ENCODE measurements around the gene CMTM8. TPM values are rescaled to one million over a fixed set of nuclear protein-coding genes. Genes with fewer than 3 reads are reported as not detected.
"Not testable (repeated sequence)": the region's sequence is repeated elsewhere in the genome, so short reads cannot be mapped to it uniquely, and the experiment has no call there.

The CMTM8 gene
- total and polyA plus RNA-seq, 3 experiments from 2014 or later, result 3.3 to 4.1 (median 3.3) TPM

DNA sequence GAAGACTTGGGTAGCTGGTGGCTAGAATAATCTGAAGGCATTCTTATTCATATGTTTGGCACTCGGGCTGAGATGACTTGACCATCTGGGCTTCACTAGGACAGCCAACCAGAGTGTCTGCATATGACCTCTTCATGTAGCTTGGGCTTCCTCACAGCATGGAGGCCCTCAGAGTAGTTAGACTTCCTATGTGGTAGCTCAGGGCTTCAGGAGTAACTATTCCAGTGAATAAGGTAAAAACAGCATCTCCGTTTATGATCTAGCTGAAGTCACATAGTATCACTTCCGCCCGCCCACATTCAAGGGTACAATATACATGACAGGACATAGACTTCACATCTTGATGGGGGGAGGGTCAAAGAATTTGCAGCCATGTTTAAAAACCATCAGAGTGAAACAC, 18.9 kb upstream of the CMTM8 start:
- Mint-ChIP-seq H3K4me1 (no peaks in the 10 kb centered on the region), H3K27ac (no peak overlapping the region), H3K27me3 (peaks cover 22 to 34% of the 10 kb centered on the region in 2 donors), H3K4me3 (no peak overlapping the region), H3K36me3 (peaks cover 0 to 7% (median 0%) of the 10 kb centered on the region in 3 donors), H3K9me3 (peaks cover 2 to 8% (median 7%) of the 10 kb centered on the region in 5 donors)
- H3K9me3 ChIP-seq (ENCODE audit: low read length), result no peaks in the 10 kb centered on the region
- POLR2A ChIA-PET, result no interaction called here
- H3K27me3 ChIP-seq (ENCODE audit: insufficient read depth, low read length, poor library complexity, severe bottlenecking), result no peaks in the 10 kb centered on the region
- no peak overlapping the region for H3K4me3 ChIP-seq (ENCODE audit: low read length)
- CTCF ChIA-PET, result interaction anchor here (0.9 to 1.8 kb wide), 2 partner anchors 9 to 21 kb away, joined by 3 to 4 read pairs; no protein-coding TSS in a partner anchor
- H3K4me1 ChIP-seq (ENCODE audit: insufficient read depth, low read length), result no peaks in the 10 kb centered on the region
- no peaks in the 10 kb centered on the region for H3K36me3 ChIP-seq (ENCODE audit: insufficient read depth, low read length)
- no peak overlapping the region for H3K27ac ChIP-seq (ENCODE audit: low read depth, low read length)
- DNase-seq, result no peak

DNA sequence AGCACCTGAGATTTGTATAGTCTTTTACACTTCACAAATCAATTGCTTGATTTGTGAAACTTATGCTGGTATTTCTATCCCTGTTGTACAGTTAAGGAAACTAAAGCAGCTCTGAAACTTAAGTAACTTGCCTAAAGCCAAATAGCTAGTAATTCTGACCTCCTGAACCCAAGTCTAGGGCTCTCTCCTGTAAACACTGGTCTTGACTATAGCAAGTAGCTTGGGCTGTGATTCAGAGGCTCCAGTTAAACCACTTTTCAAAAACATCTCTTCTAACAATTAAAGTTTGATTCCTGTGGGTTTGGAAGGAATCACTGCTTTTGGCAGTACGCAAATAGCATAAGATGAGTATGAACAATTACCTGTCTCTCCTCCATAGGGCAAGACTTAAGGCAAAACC, 18.5 kb upstream of the CMTM8 start:
- ChIA-PET POLR2A (no interaction called here), CTCF (interaction anchor here (0.8 to 1.8 kb wide), 3 partner anchors 8 to 20 kb away, joined by 3 to 4 read pairs (median 3); no protein-coding TSS in a partner anchor)
- no peaks in the 10 kb centered on the region for H3K36me3 ChIP-seq (ENCODE audit: insufficient read depth, low read length)
- no peaks in the 10 kb centered on the region for H3K9me3 ChIP-seq (ENCODE audit: low read length)
- peaks cover 2 to 8% (median 7%) of the 10 kb centered on the region in 5 donors for H3K9me3 Mint-ChIP-seq
- DNase-seq, result no peak
- no peak overlapping the region for H3K4me3 ChIP-seq (ENCODE audit: low read length)
- no peak overlapping the region for H3K27ac ChIP-seq (ENCODE audit: low read depth, low read length)
- no peaks in the 10 kb centered on the region for H3K27me3 ChIP-seq (ENCODE audit: insufficient read depth, low read length, poor library complexity, severe bottlenecking)
- H3K4me1 Mint-ChIP-seq, result no peaks in the 10 kb centered on the region
- H3K27me3 Mint-ChIP-seq, result peaks cover 24 to 32% of the 10 kb centered on the region in 2 donors
- H3K27ac Mint-ChIP-seq, result no peak overlapping the region
- H3K36me3 Mint-ChIP-seq, result peaks cover 0 to 7% (median 0%) of the 10 kb centered on the region in 3 donors
- no peak overlapping the region for H3K4me3 Mint-ChIP-seq
- no peaks in the 10 kb centered on the region for H3K4me1 ChIP-seq (ENCODE audit: insufficient read depth, low read length)

DNA sequence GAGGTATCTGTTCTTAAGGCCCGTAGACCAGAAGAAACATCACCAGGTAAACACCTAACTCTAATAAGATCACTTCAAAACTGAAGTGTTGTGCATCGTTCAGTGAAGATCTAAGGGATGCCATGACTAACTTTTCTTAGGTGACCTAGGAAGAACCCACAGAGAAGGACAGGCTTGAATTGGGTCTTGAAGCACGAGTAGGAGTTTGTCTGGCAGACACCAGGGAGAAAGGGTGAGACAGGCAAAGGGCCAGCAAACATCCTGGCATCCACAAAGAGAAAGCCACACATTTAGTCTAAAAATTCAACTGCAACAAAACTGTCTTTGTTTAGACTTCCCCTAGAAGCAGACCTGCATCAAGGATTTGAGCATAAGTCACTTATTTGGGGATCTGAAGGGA, 15.5 kb upstream of the CMTM8 start:
- Histone ChIP-seq H3K36me3 (ENCODE audit: insufficient read depth, low read length) (no peaks in the 10 kb centered on the region), H3K4me1 (ENCODE audit: insufficient read depth, low read length) (no peaks in the 10 kb centered on the region), H3K4me3 (ENCODE audit: low read length) (no peak overlapping the region), H3K9me3 (ENCODE audit: low read length) (no peaks in the 10 kb centered on the region), H3K27ac (ENCODE audit: low read depth, low read length) (no peak overlapping the region), H3K27me3 (ENCODE audit: insufficient read depth, low read length, poor library complexity, severe bottlenecking) (no peaks in the 10 kb centered on the region)
- Mint-ChIP-seq H3K27ac (peak overlapping the region in 1 of 8 donors; percentile 2), H3K9me3 (peaks cover 2 to 8% (median 7%) of the 10 kb centered on the region in 5 donors), H3K4me1 (no peaks in the 10 kb centered on the region), H3K36me3 (peaks cover 0 to 13% (median 0%) of the 10 kb centered on the region in 3 donors), H3K4me3 (no peak overlapping the region), H3K27me3 (peaks cover 20 to 32% of the 10 kb centered on the region in 2 donors)
- DNase-seq, result no peak
- CTCF ChIA-PET, result interaction anchor here (0.9 kb wide), 1 partner anchor 17 kb away, joined by 3 read pairs; no protein-coding TSS in a partner anchor
- POLR2A ChIA-PET, result no interaction called here

DNA sequence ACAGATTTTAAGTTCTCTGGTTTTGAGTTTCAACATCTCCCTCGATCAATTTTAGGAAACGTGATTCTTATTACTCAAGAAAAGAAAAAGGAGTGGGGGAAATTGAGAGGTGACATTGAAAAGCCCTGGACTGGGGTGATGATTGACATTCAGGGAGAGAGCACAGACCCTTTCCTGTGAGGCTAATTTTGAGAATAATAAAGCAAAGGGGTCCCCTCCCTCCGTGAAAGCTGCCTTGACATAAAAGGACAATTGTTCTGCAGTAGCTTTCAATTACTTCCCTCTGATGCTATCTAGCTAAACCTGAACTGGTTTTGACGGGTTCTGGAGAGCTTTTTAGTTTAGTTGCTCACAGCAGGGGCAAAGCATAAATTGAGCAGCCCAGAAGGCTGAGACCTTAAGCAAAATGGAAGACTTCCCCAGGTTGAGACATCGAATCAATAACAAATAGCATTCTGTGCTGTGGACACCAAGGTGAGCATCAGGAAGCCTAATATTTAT, 14.4 kb upstream of the CMTM8 start:
- no peaks in the 10 kb centered on the region for H3K9me3 ChIP-seq (ENCODE audit: low read length)
- H3K27me3 ChIP-seq (ENCODE audit: insufficient read depth, low read length, poor library complexity, severe bottlenecking), result no peaks in the 10 kb centered on the region
- peaks cover 0 to 13% (median 0%) of the 10 kb centered on the region in 3 donors for H3K36me3 Mint-ChIP-seq
- ChIA-PET POLR2A (no interaction called here), CTCF (no interaction called here)
- H3K4me1 ChIP-seq (ENCODE audit: insufficient read depth, low read length), result no peaks in the 10 kb centered on the region
- peaks cover 18 to 24% of the 10 kb centered on the region in 2 donors for H3K27me3 Mint-ChIP-seq
- no peak overlapping the region for H3K4me3 ChIP-seq (ENCODE audit: low read length)
- H3K9me3 Mint-ChIP-seq, result peaks cover 2 to 8% (median 7%) of the 10 kb centered on the region in 5 donors
- no peak overlapping the region for H3K4me3 Mint-ChIP-seq
- no peak overlapping the region for H3K27ac Mint-ChIP-seq
- DNase-seq, result no peak
- no peak overlapping the region for H3K27ac ChIP-seq (ENCODE audit: low read depth, low read length)
- H3K4me1 Mint-ChIP-seq, result no peaks in the 10 kb centered on the region
- H3K36me3 ChIP-seq (ENCODE audit: insufficient read depth, low read length), result no peaks in the 10 kb centered on the region

DNA sequence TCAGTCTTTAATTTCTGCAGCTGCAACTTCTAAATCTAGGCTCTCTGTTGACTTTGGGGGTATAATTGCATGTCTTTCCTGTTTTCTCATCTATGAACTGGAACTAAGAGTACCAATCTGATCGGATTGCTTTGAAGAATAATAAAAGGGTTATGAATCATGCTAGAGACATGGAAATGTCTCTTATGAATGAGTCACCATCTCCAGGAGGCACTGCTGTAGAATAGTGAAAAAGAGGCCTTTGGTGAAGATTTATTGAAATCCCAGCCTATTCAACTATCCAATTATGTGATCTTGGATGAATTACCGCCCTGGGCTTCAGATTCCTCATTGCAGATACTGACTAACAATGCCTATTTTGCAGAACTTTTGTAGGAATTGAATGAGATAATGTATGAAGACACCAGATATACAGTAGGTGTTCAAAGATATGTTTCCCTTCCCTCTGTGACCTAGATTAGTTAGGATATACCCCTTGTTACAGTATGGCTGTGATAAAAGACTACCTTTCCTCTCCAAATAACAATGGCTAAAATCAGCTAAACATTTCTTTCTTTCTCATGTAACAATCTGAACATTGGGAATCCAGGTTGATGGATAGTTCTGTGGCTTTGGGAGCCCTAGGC, 11.5 kb upstream of the CMTM8 start:
- Histone ChIP-seq H3K4me3 (ENCODE audit: low read length) (no peak overlapping the region), H3K4me1 (ENCODE audit: insufficient read depth, low read length) (no peaks in the 10 kb centered on the region), H3K36me3 (ENCODE audit: insufficient read depth, low read length) (no peaks in the 10 kb centered on the region), H3K27ac (ENCODE audit: low read depth, low read length) (no peak overlapping the region), H3K9me3 (ENCODE audit: low read length) (no peaks in the 10 kb centered on the region), H3K27me3 (ENCODE audit: insufficient read depth, low read length, poor library complexity, severe bottlenecking) (no peaks in the 10 kb centered on the region)
- no peak for DNase-seq
- POLR2A ChIA-PET, result no interaction called here
- CTCF ChIA-PET, result interaction anchor here (3.0 kb wide), 1 partner anchor 13 kb away, joined by 14 read pairs; the partner anchor contains the start of gene CMTM8
- H3K4me1 Mint-ChIP-seq, result no peaks in the 10 kb centered on the region
- H3K36me3 Mint-ChIP-seq, result peaks cover 0 to 6% (median 0%) of the 10 kb centered on the region in 3 donors
- no peak overlapping the region for H3K27ac Mint-ChIP-seq
- peaks cover 19 to 28% of the 10 kb centered on the region in 2 donors for H3K27me3 Mint-ChIP-seq
- H3K9me3 Mint-ChIP-seq, result no peaks in the 10 kb centered on the region
- no peak overlapping the region for H3K4me3 Mint-ChIP-seq

DNA sequence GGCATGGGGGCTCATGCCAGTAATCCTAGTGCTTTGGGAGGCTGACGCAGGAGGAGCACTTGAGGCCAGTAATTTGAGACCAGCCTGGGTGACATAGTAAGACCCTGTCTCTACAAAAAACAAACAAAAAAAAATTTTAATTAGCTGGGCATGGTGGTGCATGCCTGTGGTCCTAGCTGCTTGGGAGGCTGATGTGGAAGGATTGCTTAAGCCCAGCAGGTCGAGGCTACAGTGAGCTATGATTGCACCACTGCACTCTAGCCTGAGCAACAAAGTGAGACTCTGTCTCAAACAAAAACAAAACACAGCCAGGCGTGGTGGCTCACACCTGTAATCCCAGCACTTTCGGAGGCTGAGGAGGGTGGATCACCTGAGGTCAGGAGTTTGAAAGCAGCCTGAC, 9.7 kb upstream of the CMTM8 start:
- DNase-seq; H3K4me1 Mint-ChIP-seq; H3K4me3 ChIP-seq (ENCODE audit: low read length); H3K4me1 ChIP-seq (ENCODE audit: insufficient read depth, low read length); POLR2A ChIA-PET; H3K36me3 Mint-ChIP-seq; H3K27ac ChIP-seq (ENCODE audit: low read depth, low read length); H3K27me3 ChIP-seq (ENCODE audit: insufficient read depth, low read length, poor library complexity, severe bottlenecking); H3K9me3 Mint-ChIP-seq; H3K9me3 ChIP-seq (ENCODE audit: low read length); H3K36me3 ChIP-seq (ENCODE audit: insufficient read depth, low read length); H3K4me3 Mint-ChIP-seq: not testable (repeated sequence)
- CTCF ChIA-PET, result interaction anchor here (1.1 to 3.0 kb wide), 2 partner anchors 9 to 11 kb away, joined by 3 to 14 read pairs; partner anchors contain the start of gene CMTM8
- H3K27ac Mint-ChIP-seq, result peak overlapping the region in 1 of 8 donors; percentile 50
- H3K27me3 Mint-ChIP-seq, result peaks cover 15 to 23% of the 10 kb centered on the region in 2 donors

DNA sequence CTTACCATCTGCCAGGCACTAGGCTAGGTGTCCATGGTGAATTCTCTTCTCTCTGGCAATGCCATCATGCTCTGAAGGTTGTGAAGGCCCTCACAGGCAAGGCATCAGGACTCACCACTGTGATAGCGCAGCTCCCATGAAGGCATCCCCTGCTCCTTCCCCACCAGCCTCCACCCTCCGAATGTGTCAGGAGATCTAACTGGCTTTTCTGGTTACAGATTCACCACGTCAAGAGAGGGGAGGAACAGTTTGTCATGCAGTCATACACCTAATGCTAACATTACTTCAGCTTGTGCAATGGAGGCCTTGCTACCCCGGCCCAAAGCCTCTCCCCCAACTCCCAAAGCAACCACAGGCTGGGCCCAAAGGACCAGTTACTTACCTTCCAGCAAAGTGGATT, 8.9 kb upstream of the CMTM8 start:
- ChIA-PET POLR2A (no interaction called here), CTCF (no interaction called here)
- no peaks in the 10 kb centered on the region for H3K36me3 ChIP-seq (ENCODE audit: insufficient read depth, low read length)
- H3K9me3 Mint-ChIP-seq, result no peaks in the 10 kb centered on the region
- no peaks in the 10 kb centered on the region for H3K9me3 ChIP-seq (ENCODE audit: low read length)
- H3K4me3 Mint-ChIP-seq, result no peak overlapping the region
- no peaks in the 10 kb centered on the region for H3K27me3 ChIP-seq (ENCODE audit: insufficient read depth, low read length, poor library complexity, severe bottlenecking)
- H3K4me3 ChIP-seq (ENCODE audit: low read length), result no peak overlapping the region
- no peak for DNase-seq
- H3K27ac ChIP-seq (ENCODE audit: low read depth, low read length), result no peak overlapping the region
- peaks cover 0 to 6% (median 0%) of the 10 kb centered on the region in 3 donors for H3K36me3 Mint-ChIP-seq
- no peaks in the 10 kb centered on the region for H3K4me1 ChIP-seq (ENCODE audit: insufficient read depth, low read length)
- no peaks in the 10 kb centered on the region for H3K4me1 Mint-ChIP-seq
- H3K27me3 Mint-ChIP-seq, result peaks cover 10 to 15% of the 10 kb centered on the region in 2 donors
- no peak overlapping the region for H3K27ac Mint-ChIP-seq

DNA sequence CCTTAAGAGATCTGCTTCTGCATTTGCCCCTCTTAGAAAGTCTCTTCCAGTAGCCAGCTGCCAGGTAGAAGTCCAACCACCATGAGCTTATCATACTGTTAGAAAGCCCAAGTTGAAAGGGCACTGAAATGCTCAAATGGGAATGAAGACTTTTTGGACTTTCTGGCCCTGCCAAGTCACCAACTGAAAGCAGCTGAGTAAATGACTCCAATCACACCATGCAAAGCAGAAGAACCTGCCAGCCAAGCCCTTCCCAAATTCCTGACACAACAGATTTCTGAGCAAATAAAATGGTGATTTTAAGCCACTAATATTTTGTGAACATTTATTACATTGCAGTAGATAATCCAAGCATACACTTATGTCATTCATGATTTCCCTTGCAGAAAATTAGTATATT, 2.1 kb upstream of the CMTM8 start:
- CTCF ChIA-PET, result interaction anchor here (1.2 to 1.4 kb wide), 2 partner anchors 11 to 60 kb away, joined by 3 to 5 read pairs; no protein-coding TSS in a partner anchor
- Histone ChIP-seq H3K36me3 (ENCODE audit: insufficient read depth, low read length) (no peaks in the 10 kb centered on the region), H3K27me3 (ENCODE audit: insufficient read depth, low read length, poor library complexity, severe bottlenecking) (no peaks in the 10 kb centered on the region), H3K9me3 (ENCODE audit: low read length) (no peaks in the 10 kb centered on the region), H3K27ac (ENCODE audit: low read depth, low read length) (no peak overlapping the region), H3K4me1 (ENCODE audit: insufficient read depth, low read length) (peaks cover 15% of the 10 kb centered on the region), H3K4me3 (ENCODE audit: low read length) (no peak overlapping the region)
- H3K27me3 Mint-ChIP-seq, result peaks cover 4 to 6% of the 10 kb centered on the region in 2 donors
- peak overlapping the region in 2 of 8 donors; percentile 15 to 25 for H3K27ac Mint-ChIP-seq
- H3K4me1 Mint-ChIP-seq, result peaks cover 14 to 28% (median 17%) of the 10 kb centered on the region in 3 donors
- H3K36me3 Mint-ChIP-seq, result peaks cover 0 to 3% (median 0%) of the 10 kb centered on the region in 3 donors
- H3K4me3 Mint-ChIP-seq, result peak overlapping the region in 6 of 7 donors; percentile 7 to 71 (median 21)
- no peak for DNase-seq
- POLR2A ChIA-PET, result no interaction called here
- H3K9me3 Mint-ChIP-seq, result no peaks in the 10 kb centered on the region
